ENCODE measurements around the gene TWIST1.

The TWIST1 gene

GRCh38 chr7:19112274-19113001 is 5.0 kb downstream of the TWIST1 start:
- peak; percentile 38 for DNase-seq (ENCODE audit: low spot score)
- H3K9ac ChIP-seq (ENCODE audit: low read depth, low read length, poor library complexity): no peak overlapping the region
- no peak overlapping the region for H2AK5ac ChIP-seq (ENCODE audit: low read depth, low read length)
- H4K91ac ChIP-seq (ENCODE audit: low read depth, low read length, poor library complexity): no peak overlapping the region
- no CpG with 5 or more reads among the region's 42 CpGs for whole genome bisulfite sequencing, 2 donors (ENCODE audit: extremely low coverage in 2 of 2, insufficient read length in 2 of 2, insufficient replicate concordance in 1 of 2)
- no peak overlapping the region for H2BK120ac ChIP-seq (ENCODE audit: low read depth, low read length)
- peak overlapping the region; percentile 62 for H2BK15ac ChIP-seq (ENCODE audit: low read length)
- no peak overlapping the region for H3K27ac ChIP-seq (replicated peaks; ENCODE audit: low read length)
- H4K8ac ChIP-seq (ENCODE audit: low read depth, low read length): no peak overlapping the region
- H2AFZ ChIP-seq (ENCODE audit: low read length): no peak overlapping the region
- no peak overlapping the region for H3K23ac ChIP-seq (ENCODE audit: low read depth, low read length, poor library complexity)
- no peaks in the 10 kb centered on the region for H3K36me3 ChIP-seq (replicated peaks in 1 of 2; ENCODE audit: control insufficient read depth in 2 of 2, insufficient read depth in 2 of 2, low read length in 2 of 2)
- no peak overlapping the region for H2BK5ac ChIP-seq (ENCODE audit: low read length)
- no peak overlapping the region for H3K14ac ChIP-seq (ENCODE audit: low read length)
- no peak overlapping the region for H2BK12ac ChIP-seq (ENCODE audit: low read length)
- H3K27me3 ChIP-seq (ENCODE audit: control insufficient read depth in 3 of 3, insufficient read depth in 3 of 3, low read depth in 1 of 3, low read length in 3 of 3): peaks cover 41 to 93% (median 77%) of the 10 kb centered on the region in 3 experiments
- H3K4me2 ChIP-seq (ENCODE audit: insufficient read depth, low read length, poor library complexity, severe bottlenecking): no peak overlapping the region
- no peak overlapping the region for H3K18ac ChIP-seq (ENCODE audit: low read length)
- no peak overlapping the region for H3K4me3 ChIP-seq (ENCODE audit: low read length in 2 of 2)
- no peak overlapping the region for H3K4ac ChIP-seq (ENCODE audit: low read length)
- H3K4me1 ChIP-seq (ENCODE audit: control insufficient read depth in 2 of 2, insufficient read depth in 1 of 2, low read depth in 1 of 2, low read length in 2 of 2): peaks cover 9 to 10% of the 10 kb centered on the region in 2 donors
- no peaks in the 10 kb centered on the region for H3K79me1 ChIP-seq (ENCODE audit: low read depth, low read length)
- no peaks in the 10 kb centered on the region for H3K9me3 ChIP-seq (replicated peaks in 1 of 2; ENCODE audit: control insufficient read depth in 2 of 2, insufficient read depth in 1 of 2, low read depth in 1 of 2, low read length in 2 of 2)

GRCh38 chr7:19111474-19112273 is 5.8 kb downstream of the TWIST1 start:
- H3K4ac ChIP-seq (ENCODE audit: low read length): no peak overlapping the region
- H3K9ac ChIP-seq (ENCODE audit: low read depth, low read length, poor library complexity): no peak overlapping the region
- H3K4me3 ChIP-seq (ENCODE audit: low read length in 2 of 2): no peak overlapping the region
- no peak overlapping the region for H3K4me2 ChIP-seq (ENCODE audit: insufficient read depth, low read length, poor library complexity, severe bottlenecking)
- H3K79me1 ChIP-seq (ENCODE audit: low read depth, low read length): no peaks in the 10 kb centered on the region
- no CpG with 5 or more reads among the region's 15 CpGs for WGBS, 2 donors (ENCODE audit: extremely low coverage in 2 of 2, insufficient read length in 2 of 2, insufficient replicate concordance in 1 of 2)
- H4K91ac ChIP-seq (ENCODE audit: low read depth, low read length, poor library complexity): no peak overlapping the region
- H4K8ac ChIP-seq (ENCODE audit: low read depth, low read length): no peak overlapping the region
- no peak overlapping the region for H2BK12ac ChIP-seq (ENCODE audit: low read length)
- H3K36me3 ChIP-seq (replicated peaks in 1 of 2; ENCODE audit: control insufficient read depth in 2 of 2, insufficient read depth in 2 of 2, low read length in 2 of 2): no peaks in the 10 kb centered on the region
- H2BK15ac ChIP-seq (ENCODE audit: low read length): no peak overlapping the region
- H3K27me3 ChIP-seq (ENCODE audit: control insufficient read depth in 3 of 3, insufficient read depth in 3 of 3, low read depth in 1 of 3, low read length in 3 of 3): peaks cover 43 to 99% (median 79%) of the 10 kb centered on the region in 3 experiments
- peaks cover 9% of the 10 kb centered on the region in 2 donors for H3K4me1 ChIP-seq (ENCODE audit: control insufficient read depth in 2 of 2, insufficient read depth in 1 of 2, low read depth in 1 of 2, low read length in 2 of 2)
- DNase-seq (ENCODE audit: low spot score): peak; percentile 29
- H3K23ac ChIP-seq (ENCODE audit: low read depth, low read length, poor library complexity): no peak overlapping the region
- no peaks in the 10 kb centered on the region for H3K9me3 ChIP-seq (replicated peaks in 1 of 2; ENCODE audit: control insufficient read depth in 2 of 2, insufficient read depth in 1 of 2, low read depth in 1 of 2, low read length in 2 of 2)
- H2AFZ ChIP-seq (ENCODE audit: low read length): no peak overlapping the region
- no peak overlapping the region for H2BK5ac ChIP-seq (ENCODE audit: low read length)
- H3K14ac ChIP-seq (ENCODE audit: low read length): no peak overlapping the region
- no peak overlapping the region for H2AK5ac ChIP-seq (ENCODE audit: low read depth, low read length)
- no peak overlapping the region for H2BK120ac ChIP-seq (ENCODE audit: low read depth, low read length)
- H3K18ac ChIP-seq (ENCODE audit: low read length): no peak overlapping the region
- H3K27ac ChIP-seq (replicated peaks; ENCODE audit: low read length): no peak overlapping the region

- WGBS, 2 donors (ENCODE audit: extremely low coverage in 2 of 2, insufficient read length in 2 of 2, insufficient replicate concordance in 1 of 2): no CpG with 5 or more reads among the region's 6 CpGs
- Histone ChIP-seq H3K36me3 (replicated peaks in 1 of 2; ENCODE audit: control insufficient read depth in 2 of 2, insufficient read depth in 2 of 2, low read length in 2 of 2) (no peaks in the 10 kb centered on the region), H3K4me2 (ENCODE audit: insufficient read depth, low read length, poor library complexity, severe bottlenecking) (no peak overlapping the region), H2AFZ (ENCODE audit: low read length) (no peak overlapping the region), H3K27me3 (ENCODE audit: control insufficient read depth in 3 of 3, insufficient read depth in 3 of 3, low read depth in 1 of 3, low read length in 3 of 3) (peaks cover 43 to 99% (median 79%) of the 10 kb centered on the region in 3 experiments), H2AK5ac (ENCODE audit: low read depth, low read length) (no peak overlapping the region), H3K23ac (ENCODE audit: low read depth, low read length, poor library complexity) (no peak overlapping the region), H3K4ac (ENCODE audit: low read length) (no peak overlapping the region), H4K8ac (ENCODE audit: low read depth, low read length) (no peak overlapping the region), H2BK120ac (ENCODE audit: low read depth, low read length) (no peak overlapping the region), H3K27ac (replicated peaks; ENCODE audit: low read length) (no peak overlapping the region), H3K4me1 (ENCODE audit: control insufficient read depth in 2 of 2, insufficient read depth in 1 of 2, low read depth in 1 of 2, low read length in 2 of 2) (peaks cover 3 to 9% of the 10 kb centered on the region in 2 donors), H3K18ac (ENCODE audit: low read length) (no peak overlapping the region), H3K4me3 (ENCODE audit: low read length in 2 of 2) (no peak overlapping the region), H3K9ac (ENCODE audit: low read depth, low read length, poor library complexity) (no peak overlapping the region), H2BK15ac (ENCODE audit: low read length) (no peak overlapping the region), H4K91ac (ENCODE audit: low read depth, low read length, poor library complexity) (no peak overlapping the region), H2BK5ac (ENCODE audit: low read length) (no peak overlapping the region), H3K9me3 (replicated peaks in 1 of 2; ENCODE audit: control insufficient read depth in 2 of 2, insufficient read depth in 1 of 2, low read depth in 1 of 2, low read length in 2 of 2) (no peaks in the 10 kb centered on the region), H3K14ac (ENCODE audit: low read length) (no peak overlapping the region), H3K79me1 (ENCODE audit: low read depth, low read length) (no peaks in the 10 kb centered on the region), H2BK12ac (ENCODE audit: low read length) (no peak overlapping the region)
- DNase-seq (ENCODE audit: low spot score): peak; percentile 29
Measured at GRCh38 chr7:19110776-19111175, 6.7 kb downstream of the TWIST1 start.

All from neuronal stem cell (in vitro differentiated cells).